OCI-LY1 (cell line): ENCODE measurements around the gene FDX1.

Experiments used
- CTCF ChIP-seq: fragments of 200-600 bp; sonication (generic), shearing (Covaris generic); IDR thresholded peaks from 2 replicates; pipeline ENCODE4 v1.5.1; 2017; ENCODE audit warnings: mild to moderate bottlenecking, antibody characterized with exemption, low read length, moderate library complexity, mixed read lengths
- EZH2 ChIP-seq: fragments of 200-600 bp; sonication (generic), shearing (Covaris generic); IDR thresholded peaks from 2 replicates; pipeline ENCODE4 v1.8.0; 2017; ENCODE audit warnings: borderline replicate concordance, mixed run types, mild to moderate bottlenecking, antibody characterized with exemption, low read length, moderate library complexity, mixed read lengths

- no peak for TF ChIP-seq CTCF
- TF ChIP-seq EZH2: no peak
These were observed 45.9 kb downstream of the FDX1 start for GRCh38 chr11:110475671-110476070.
